NCI-H345 treated with DMSO at 0.1 percent for 48 hours (cell line): ENCODE results near the gene TAF15.

Experiments used
- DNase-seq: peaks from one replicate; lab custom pipeline; 2025; ENCODE audit not compliant: unreplicated experiment; lab: John Stamatoyannopoulos, UW

TAF15 gene

GRCh38 chr17:35870906-35871819, 61.9 kb downstream of the TAF15 start:
- no peak for DNase-seq

DNA sequence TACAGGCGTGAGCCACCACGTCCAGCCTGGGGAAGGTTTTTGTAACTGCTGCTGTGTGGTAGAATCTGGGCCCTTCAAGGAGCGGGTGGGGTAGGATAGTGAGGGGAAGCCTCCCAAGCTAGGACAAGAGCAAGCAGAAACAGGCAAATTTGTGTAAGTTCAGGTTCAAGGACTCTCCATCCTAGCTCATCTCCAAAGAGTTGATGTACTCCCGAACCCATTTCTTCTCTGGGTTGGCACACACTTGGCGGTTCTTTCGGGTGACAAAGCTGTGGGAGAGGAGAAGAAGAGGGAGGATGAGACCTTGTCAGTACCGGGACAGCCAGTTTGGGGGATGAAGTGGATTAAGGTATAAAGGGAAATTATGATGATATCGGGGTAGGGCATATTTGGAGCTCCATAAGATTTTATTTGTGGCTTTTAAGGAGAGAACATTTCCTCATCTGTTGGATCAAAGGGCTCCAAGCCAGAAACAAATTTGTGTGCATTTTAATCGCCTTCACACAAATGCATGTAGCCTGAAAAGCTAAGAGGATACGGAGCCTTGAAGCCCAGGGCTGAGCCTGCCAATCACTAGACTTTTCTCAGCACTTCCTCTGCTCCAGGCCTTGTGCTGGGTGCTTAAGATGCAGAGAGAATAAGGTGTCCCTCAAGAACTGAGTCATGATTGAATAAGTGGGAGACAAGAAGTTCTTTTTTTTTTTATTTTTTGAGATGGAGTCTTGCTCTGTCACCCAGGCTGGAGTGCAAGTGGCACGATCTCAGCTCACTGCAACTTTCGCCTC, 63.1 kb downstream of the TAF15 start:
- DNase-seq, result no peak

DNA sequence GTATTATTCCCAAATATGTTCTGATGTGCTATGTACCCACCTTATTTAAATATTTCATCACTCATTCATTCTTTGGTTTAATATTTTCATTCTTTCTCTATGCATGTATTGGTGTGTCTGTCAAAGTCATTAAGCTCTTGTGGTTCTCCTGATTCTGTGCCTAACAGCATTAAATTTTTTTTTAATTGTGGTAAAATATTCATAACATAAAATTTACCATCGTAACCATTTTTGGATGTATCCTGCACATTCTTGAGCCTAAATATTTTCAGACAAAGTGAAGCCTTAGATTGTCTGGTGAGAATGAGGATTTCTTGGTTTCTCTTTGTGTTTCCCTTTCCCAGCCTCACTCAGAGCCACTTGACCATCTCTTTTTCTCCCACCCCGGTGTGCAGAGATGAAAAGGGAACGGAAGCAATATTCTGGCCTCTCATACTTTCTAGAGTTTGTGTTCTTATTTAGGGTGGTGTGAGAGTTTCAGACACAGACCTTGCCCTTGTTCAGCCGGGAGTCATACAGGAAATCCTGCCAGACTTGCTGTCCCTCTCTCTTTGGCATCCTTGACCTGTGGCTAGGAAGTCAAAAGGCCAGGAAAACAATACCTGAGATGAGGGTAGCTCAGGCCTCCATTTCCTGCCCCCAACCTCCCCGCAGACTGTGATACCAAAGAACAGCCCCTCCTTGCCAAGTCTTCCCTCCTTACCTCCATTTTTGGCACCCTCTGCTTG, 66.0 kb downstream of the TAF15 start:
- no peak for DNase-seq

GRCh38 chr17:35875800-35876139, 66.5 kb downstream of the TAF15 start:
- DNase-seq, result no peak

- DNase-seq, result no peak
Measured at GRCh38 chr17:35876534-35876933, 67.2 kb downstream of the TAF15 start.

DNA sequence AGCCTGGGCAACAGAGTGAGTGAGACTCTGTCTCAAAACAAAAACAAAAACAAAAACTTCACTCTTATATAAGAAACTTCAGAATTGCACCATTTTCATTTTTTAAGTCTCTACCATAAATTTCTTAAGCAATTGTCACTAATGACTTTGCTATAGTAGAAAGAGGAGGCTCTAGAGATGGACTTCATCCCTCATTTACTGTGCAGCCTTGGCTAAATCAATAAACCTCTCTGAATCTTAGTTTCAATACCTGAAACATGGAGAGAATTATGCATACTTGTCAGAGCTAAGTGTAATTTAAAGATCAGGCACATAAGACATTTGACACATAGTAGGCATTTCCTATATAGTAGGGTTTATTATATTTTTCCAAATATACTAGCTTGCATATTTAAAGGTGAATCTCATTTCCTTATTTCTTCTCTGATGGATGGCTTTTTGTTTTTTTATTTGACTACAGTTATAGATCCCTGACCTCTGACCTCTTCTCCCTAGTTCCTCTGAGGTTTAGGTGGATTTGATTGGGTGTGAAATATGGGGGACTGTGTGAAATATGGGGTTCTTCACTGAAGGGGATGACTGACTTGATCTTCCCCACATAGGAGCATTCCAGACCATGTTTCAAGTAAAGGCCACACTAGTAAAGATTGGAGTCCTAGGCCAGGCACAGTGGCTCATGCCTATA, 68.2 kb downstream of the TAF15 start:
- DNase-seq, result no peak

DNA sequence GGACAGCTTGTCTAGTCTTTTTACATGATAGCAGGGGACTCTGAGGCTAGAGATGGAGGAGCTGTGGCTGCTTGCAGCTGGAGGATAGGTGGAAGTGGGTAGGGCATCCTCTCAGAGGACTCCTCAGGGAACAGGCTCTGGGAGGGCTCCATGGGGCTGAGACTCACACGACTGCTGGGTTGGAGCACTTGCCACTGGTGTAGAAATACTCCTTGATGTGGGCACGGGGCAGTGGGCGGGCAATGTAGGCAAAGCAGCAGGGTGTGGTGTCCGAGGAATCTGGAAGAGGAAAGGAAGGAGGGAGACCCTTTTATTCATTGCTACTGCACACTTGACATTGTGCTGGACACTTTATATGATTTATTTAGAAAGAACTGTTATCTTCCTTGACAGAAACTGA, 69.1 kb downstream of the TAF15 start:
- no peak for DNase-seq

GRCh38 chr17:35879773-35880654, 70.7 kb downstream of the TAF15 start, which contains the start of gene CCL5:
Gene CCL5, minus strand, starts transcription at chr17:35880360.
- DNase-seq, result no peak

DNA sequence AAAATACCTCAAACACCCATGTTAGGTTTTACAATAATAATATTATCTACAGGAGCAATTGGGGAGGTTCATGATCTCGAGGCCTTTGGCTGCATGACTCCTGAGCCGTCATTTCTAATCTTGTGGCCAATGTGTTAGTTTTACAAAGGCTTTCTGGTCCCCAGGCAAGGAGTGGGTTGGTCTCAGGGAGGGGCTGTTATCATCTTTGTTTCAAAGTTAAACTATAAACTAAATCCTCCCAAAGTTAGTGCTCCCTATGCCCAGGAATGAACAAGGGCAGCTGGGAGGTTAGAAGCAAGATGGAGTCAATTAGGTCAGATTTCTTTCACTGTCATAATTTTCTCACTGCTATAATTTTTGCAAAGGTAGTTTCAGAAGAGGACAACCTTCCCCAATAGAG, 80.0 kb downstream of the TAF15 start:
- no peak for DNase-seq

- peak; percentile 34 for DNase-seq
Measured at GRCh38 chr17:35889818-35890773, 80.8 kb downstream of the TAF15 start.

- peak; percentile 45 for DNase-seq
Measured at GRCh38 chr17:35890774-35891155, 81.5 kb downstream of the TAF15 start.

DNA sequence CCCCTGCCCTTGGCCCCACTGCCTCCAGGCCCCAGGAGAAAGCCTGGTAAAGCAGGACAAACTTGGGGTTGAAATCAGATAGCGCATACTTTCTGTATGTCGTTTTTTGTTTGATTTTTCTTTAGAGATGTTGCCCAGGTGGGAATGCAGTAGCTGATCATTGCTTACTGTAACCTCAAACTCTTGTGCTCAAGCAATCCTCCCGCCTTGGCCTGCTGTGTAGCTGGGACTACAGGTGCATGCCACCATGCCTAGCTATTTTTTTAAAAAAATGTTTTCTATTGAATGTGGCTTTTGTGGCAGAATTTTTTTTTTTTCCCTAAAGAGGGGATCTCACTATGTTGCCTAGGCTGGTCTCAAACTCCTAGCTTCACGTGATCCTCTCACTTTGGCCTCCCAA, 82.0 kb downstream of the TAF15 start:
- no peak for DNase-seq

DNA sequence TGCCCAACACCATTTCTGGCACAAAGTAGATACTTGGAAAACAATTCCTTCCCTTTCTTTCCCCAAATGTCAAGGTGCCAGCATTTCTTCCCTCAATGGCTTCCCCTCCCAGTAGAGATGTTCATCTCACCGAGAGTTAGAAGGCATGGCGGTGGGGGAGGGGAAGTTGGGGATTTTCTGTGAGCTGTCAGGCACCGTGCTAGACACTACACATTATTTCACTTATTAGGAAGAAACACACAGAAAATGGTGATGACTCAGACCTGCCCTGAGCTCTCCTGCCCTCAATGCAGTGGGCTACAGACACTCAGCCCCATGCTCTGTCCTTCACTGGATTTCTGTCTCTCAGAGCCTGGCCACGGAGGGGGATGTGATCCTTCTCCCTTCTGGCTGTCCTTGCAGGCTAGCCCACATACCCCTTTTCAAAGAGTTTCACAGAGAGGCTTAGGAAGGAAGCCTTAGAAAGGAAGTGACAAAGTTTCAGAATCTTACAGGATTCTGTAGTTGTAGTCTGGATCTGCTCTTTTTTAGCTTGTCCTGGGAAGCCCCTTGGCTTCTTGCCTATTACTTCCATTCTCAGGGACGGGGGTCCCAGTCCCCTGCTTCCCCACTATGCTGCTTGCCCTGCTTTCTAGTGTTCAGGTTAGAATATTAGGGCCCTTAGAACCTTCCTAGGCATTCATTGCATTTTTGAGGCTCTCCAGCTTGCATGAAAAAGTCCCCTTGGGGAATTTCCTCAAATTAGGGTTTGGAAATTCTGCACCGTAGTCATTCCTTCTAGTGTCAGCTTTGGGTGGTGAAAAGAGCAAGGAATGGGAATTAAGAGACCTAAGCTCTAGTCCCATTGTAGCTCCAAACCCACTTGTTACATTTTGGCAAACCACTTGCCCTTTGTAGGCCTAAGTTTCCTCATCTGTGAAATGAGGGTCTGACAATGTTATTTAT, 83.1 kb downstream of the TAF15 start:
- DNase-seq, result no peak

DNA sequence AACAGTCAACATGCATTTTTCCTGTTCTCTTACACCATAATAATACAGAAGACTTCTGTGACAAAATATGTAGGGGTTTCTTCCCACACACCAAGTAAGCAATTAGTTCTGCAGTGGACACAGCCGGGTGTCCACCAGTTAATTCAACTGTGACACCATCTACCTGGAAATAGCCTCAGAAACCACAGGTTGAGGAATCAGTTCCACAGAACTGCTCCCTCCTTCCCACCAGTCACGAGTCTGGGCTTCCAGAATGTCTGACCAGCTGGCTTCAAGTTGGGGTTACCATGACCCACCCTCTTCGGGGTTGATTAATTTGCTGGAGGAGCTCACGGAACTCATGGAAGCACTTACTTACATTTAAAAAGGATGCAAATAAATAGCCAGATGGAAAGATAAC, 84.5 kb downstream of the TAF15 start:
- DNase-seq, result no peak

DNA sequence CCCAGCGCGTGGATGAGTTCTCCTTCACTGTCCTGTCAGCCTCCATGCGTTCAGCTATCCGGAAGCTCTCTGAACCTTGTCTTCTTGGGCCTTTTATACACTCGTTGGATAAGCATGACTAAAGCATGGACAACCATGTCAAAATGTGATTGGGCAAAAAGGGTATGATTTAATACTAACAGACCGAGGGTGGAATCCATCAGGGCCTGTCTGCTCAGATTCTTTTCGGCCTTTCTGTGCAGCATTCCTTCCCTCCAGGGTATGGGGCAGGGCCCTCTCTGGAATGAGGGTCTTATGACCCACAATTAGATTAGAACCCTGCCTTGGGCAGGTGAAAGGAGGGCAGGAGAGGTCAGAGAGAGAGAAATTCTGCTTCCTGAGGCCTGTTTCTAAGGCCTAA, 84.9 kb downstream of the TAF15 start:
- no peak for DNase-seq

GRCh38 chr17:35895636-35896587, 86.6 kb downstream of the TAF15 start:
- no peak for DNase-seq
